GM20431 (cell line): Measurements from ENCODE around the gene RNF169.

ENCODE experiments used
- in situ Hi-C: fragments of 300-500 bp; cut with MseI, MboI; formaldehyde crosslinking; loops from one replicate; pipeline ENCODE4 v1.15.0; 2020; ENCODE audit warnings: low sequenced_read_pairs; ENCODE audit not compliant: unreplicated experiment

Gene RNF169

GRCh38 chr11:74849525-74850391 is 101.1 kb downstream of the RNF169 start:
- in situ Hi-C loops: no loop called here

- in situ Hi-C loops: no loop called here
Observed at GRCh38 chr11:74853223-74853622, 104.6 kb downstream of the RNF169 start.

- in situ Hi-C loops: no loop called here
Observed at GRCh38 chr11:74860743-74861142, 112.1 kb downstream of the RNF169 start.

- in situ Hi-C loops: no loop called here
Observed at GRCh38 chr11:74863410-74863809, 114.8 kb downstream of the RNF169 start.

- in situ Hi-C loops: no loop called here
Observed at GRCh38 chr11:74866557-74866956, 117.9 kb downstream of the RNF169 start.

- in situ Hi-C loops: no loop called here
Observed at GRCh38 chr11:74870485-74870884, 121.8 kb downstream of the RNF169 start.

- in situ Hi-C loops: no loop called here
Observed at GRCh38 chr11:74871037-74871436, 122.4 kb downstream of the RNF169 start.

- in situ Hi-C loops: no loop called here
Observed at GRCh38 chr11:74877132-74877531, 128.5 kb downstream of the RNF169 start.
